Activated CD8-positive, alpha-beta T cell treated with anti-CD3 and anti-CD28 coated beads for 36 hours (primary cell): ENCODE data around the gene MACF1. TPM values are rescaled to one million over a fixed set of nuclear protein-coding genes. Genes with fewer than 3 reads are reported as not detected.
"Not testable (repeated sequence)": the region's sequence is repeated elsewhere in the genome, so short reads cannot be mapped to it uniquely, and the experiment has no call there.

Experiments
- ATAC-seq: fragments of 200-7000 bp; cut with Tn5 transposase; one replicate; pipeline ENCODE4 v1.10.0; 2021; ENCODE audit warnings: mild to moderate bottlenecking, moderate library complexity
- CTCF ChIA-PET: fragments of 350-600 bp; sonication (Branson Sonifier 250); formaldehyde crosslinking; loops from one replicate; lab custom pipeline; 2021; ENCODE audit warnings: antibody characterized with exemption; lab: Charles Lee
- POLR2A ChIA-PET: fragments of 350-600 bp; sonication (Branson Sonifier 250); formaldehyde crosslinking; loops from one replicate; lab custom pipeline; 2021; ENCODE audit warnings: antibody characterized with exemption; lab: Charles Lee
- DNase-seq: peaks from one replicate; pipeline ENCODE4 v3.0.0-alpha.2; 2020
- H3K27ac Mint-ChIP-seq: one replicate; pipeline ENCODE4 v1.8.0; 2021; ENCODE audit warnings: mild to moderate bottlenecking, mixed read lengths
- H3K27me3 Mint-ChIP-seq: one replicate; pipeline ENCODE4 v1.8.0; 2021; ENCODE audit warnings: mixed read lengths
- H3K36me3 Mint-ChIP-seq: one replicate; pipeline ENCODE4 v1.8.0; 2021; ENCODE audit warnings: low read depth, mixed read lengths
- H3K4me1 Mint-ChIP-seq: one replicate; pipeline ENCODE4 v1.8.0; 2021; ENCODE audit warnings: low read depth, mixed read lengths
- H3K4me3 Mint-ChIP-seq: one replicate; pipeline ENCODE4 v1.8.0; 2021; ENCODE audit warnings: mild to moderate bottlenecking, moderate library complexity, mixed read lengths
- H3K9me3 Mint-ChIP-seq: one replicate; pipeline ENCODE4 v1.8.0; 2021; ENCODE audit warnings: mixed read lengths
- intact Hi-C: fragments of 100-400 bp; cut with micrococcal nuclease; formaldehyde crosslinking; loops from one replicate; pipeline ENCODE4 v1.10.0; 2022
- total RNA-seq, 2 experiments: library from RNA; stranded (reverse); gene quantifications; one replicate each; pipeline ENCODE4 v1.2.3, GENCODE V29; 2021
- TF ChIP-seq, protein P1 (sequence below): fragments of 200-600 bp; IDR thresholded peaks from one replicate; pipeline ENCODE4 v1.8.0; 2022; ENCODE audit warnings: antibody characterized with exemption, mild to moderate bottlenecking

The MACF1 gene
- total RNA-seq, 2 experiments from 2014 or later: 201 to 215 TPM

DNA sequence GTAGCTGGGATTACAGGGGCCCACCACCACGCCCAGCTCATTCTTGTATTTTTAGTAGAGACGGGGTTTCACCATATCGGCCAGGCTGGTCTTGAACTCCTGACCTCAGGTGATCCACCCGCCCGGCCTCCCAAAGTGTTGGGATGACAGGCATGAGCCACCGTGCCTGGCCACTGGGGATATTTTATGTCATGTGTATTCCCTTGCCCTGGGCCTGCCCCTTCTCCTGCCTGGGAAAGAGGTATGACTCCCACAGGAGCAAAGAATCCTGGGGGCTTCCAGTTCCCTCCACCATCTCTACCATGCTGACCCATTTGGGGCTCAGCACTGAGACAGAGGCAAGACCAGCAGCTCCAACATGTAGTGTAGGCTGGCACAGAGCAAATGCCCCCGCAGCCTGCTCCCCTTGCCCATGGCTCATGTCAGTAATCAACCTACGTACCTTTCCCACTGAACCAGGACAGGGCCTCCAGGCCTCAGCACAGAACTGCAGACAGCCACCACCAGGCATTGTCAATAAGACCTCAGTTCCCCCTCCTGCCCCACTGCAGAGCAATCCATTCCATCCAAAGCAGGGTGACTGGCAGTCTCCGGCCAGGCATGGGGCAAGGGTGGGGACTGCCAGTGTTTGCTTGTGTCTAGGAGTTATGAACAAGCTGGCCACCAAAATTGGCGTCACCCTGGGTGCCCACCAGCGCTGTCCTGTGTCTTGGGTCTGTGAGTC, 322.1 kb downstream of the MACF1 start:
- H3K36me3 Mint-ChIP-seq: peaks cover 19% of the 10 kb centered on the region
- ChIA-PET CTCF (interaction anchor here (0.8 to 1.1 kb wide), 2 partner anchors 13 to 115 kb away, joined by 3 read pairs; no protein-coding TSS in a partner anchor), POLR2A (no interaction called here)
- H3K4me1 Mint-ChIP-seq: peaks cover 8% of the 10 kb centered on the region
- H3K27ac Mint-ChIP-seq: no peak overlapping the region
- no peaks in the 10 kb centered on the region for H3K9me3 Mint-ChIP-seq
- DNase-seq: no peak
- intact Hi-C loops: no loop called here
- TF ChIP-seq, protein P1, sequence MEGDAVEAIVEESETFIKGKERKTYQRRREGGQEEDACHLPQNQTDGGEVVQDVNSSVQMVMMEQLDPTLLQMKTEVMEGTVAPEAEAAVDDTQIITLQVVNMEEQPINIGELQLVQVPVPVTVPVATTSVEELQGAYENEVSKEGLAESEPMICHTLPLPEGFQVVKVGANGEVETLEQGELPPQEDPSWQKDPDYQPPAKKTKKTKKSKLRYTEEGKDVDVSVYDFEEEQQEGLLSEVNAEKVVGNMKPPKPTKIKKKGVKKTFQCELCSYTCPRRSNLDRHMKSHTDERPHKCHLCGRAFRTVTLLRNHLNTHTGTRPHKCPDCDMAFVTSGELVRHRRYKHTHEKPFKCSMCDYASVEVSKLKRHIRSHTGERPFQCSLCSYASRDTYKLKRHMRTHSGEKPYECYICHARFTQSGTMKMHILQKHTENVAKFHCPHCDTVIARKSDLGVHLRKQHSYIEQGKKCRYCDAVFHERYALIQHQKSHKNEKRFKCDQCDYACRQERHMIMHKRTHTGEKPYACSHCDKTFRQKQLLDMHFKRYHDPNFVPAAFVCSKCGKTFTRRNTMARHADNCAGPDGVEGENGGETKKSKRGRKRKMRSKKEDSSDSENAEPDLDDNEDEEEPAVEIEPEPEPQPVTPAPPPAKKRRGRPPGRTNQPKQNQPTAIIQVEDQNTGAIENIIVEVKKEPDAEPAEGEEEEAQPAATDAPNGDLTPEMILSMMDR: no peak
- no peak overlapping the region for H3K4me3 Mint-ChIP-seq
- no peaks in the 10 kb centered on the region for H3K27me3 Mint-ChIP-seq
- ATAC-seq: no peak

DNA sequence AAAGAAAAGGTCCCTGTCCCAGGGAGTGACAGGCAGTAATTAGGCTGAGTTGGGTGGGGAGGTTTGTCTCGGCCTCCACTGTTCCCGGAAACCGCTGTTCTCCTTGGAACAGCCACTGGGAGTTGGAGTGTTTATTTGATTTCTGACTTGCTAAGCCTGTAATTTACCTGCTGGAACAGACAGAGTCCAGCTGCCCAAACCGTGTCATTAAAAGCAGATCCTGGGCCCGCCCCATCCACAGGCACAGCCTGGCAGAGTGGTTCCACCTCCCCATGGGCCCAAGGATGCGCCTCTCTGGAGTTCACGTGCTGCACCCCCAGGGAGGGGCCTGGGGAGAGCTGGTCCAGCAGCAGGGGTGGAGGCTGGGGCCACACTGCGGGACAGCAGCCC, 322.7 kb downstream of the MACF1 start:
- H3K4me1 Mint-ChIP-seq, H3K27me3 Mint-ChIP-seq, DNase-seq, H3K4me3 Mint-ChIP-seq, H3K27ac Mint-ChIP-seq, H3K9me3 Mint-ChIP-seq, ATAC-seq, intact Hi-C loops, POLR2A ChIA-PET, CTCF ChIA-PET: not testable (repeated sequence)
- H3K36me3 Mint-ChIP-seq: peaks cover 24% of the 10 kb centered on the region

- Mint-ChIP-seq H3K4me3 (no peak overlapping the region), H3K9me3 (no peaks in the 10 kb centered on the region), H3K4me1 (peaks cover 8% of the 10 kb centered on the region), H3K27ac (no peak overlapping the region), H3K36me3 (peaks cover 26% of the 10 kb centered on the region), H3K27me3 (no peaks in the 10 kb centered on the region)
- intact Hi-C loops: no loop called here
- no peak for ATAC-seq
- CTCF ChIA-PET: interaction anchor here (0.7 to 1.1 kb wide), 2 partner anchors 11 to 130 kb away, joined by 3 to 4 read pairs; no protein-coding TSS in a partner anchor
- no peak for DNase-seq
- POLR2A ChIA-PET: interaction anchor here (0.6 kb wide), 1 partner anchor 59 kb away, joined by 3 read pairs; no protein-coding TSS in a partner anchor
- TF ChIP-seq, protein P1: no peak
Observed at GRCh38 chr1:39528082-39528481, 323.6 kb downstream of the MACF1 start.

DNA sequence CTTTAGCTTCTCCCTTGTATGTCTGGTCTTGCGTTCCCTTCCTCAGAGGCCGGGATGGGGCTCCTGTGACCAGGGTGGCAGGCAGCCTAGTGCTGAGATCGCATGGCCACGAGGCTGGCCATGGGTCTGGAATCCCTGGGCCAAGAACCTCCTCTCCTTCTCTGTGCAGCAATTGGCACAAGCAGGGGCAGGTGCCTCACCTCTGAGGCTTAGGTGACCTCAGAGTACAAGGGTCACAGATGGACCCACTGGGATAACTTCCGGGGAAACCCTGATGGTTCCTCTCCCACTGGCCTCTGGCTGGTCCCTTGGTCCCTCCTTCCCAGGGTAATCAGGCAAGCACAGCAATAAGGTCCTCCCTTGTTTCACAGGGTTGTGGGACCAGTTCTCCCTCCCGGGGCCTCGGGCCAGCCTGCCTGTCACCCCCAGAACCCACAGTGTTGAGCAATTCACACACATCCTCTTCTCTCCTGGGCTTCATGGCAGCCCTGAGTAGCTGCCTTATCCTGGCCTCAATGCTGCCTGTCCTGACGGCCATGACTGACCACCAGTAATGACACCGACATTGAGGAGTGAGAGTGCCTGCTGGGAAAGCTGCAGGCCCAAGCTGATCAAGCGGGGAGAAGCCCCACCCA, 325.5 kb downstream of the MACF1 start:
- TF ChIP-seq, protein P1: no peak
- intact Hi-C loops: no loop called here
- Mint-ChIP-seq H3K27ac (no peak overlapping the region), H3K4me1 (peaks cover 8% of the 10 kb centered on the region), H3K4me3 (no peak overlapping the region), H3K9me3 (no peaks in the 10 kb centered on the region), H3K36me3 (peaks cover 28% of the 10 kb centered on the region), H3K27me3 (no peaks in the 10 kb centered on the region)
- CTCF ChIA-PET: interaction anchor here (0.9 kb wide), 1 partner anchor 9 kb away, joined by 5 read pairs; no protein-coding TSS in a partner anchor
- DNase-seq: no peak
- no peak for ATAC-seq
- POLR2A ChIA-PET: no interaction called here

DNA sequence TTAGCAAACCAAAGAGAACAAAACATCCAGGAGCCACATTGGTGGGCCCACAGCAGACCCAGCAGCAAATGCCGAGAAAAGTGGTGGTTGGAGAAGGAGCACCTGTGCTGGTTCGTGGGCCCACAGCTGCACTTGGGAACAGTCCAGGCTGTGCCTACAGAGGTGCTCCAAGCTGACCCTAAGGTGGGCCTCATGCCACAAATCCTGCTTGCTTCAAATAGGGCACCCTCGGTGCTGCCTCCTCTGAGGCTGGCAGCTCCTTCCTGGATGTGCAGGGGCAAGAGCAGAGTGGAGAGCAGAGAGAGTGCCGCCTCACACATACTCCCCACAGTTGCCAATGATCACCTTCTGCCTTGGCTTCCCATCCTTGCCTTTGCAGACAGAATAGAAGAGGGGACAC, 327.0 kb downstream of the MACF1 start:
- ATAC-seq (no peak), DNase-seq (no peak)
- Mint-ChIP-seq H3K27me3 (no peaks in the 10 kb centered on the region), H3K9me3 (no peaks in the 10 kb centered on the region), H3K4me1 (no peaks in the 10 kb centered on the region), H3K27ac (no peak overlapping the region), H3K36me3 (peaks cover 31% of the 10 kb centered on the region), H3K4me3 (no peak overlapping the region)
- intact Hi-C loops: no loop called here
- CTCF ChIA-PET: no interaction called here
- POLR2A ChIA-PET: interaction anchor here (0.6 kb wide), 1 partner anchor 340 kb away, joined by 3 read pairs; no protein-coding TSS in a partner anchor
- TF ChIP-seq, protein P1: no peak
